Ecto neural progenitor cell (in vitro differentiated cells): ENCODE data around the gene PHF21B.
"Not testable (repeated sequence)": the region's sequence is repeated elsewhere in the genome, so short reads cannot be mapped to it uniquely, and the experiment has no call there.

Source experiments
- DNase-seq: peaks from one replicate; pipeline ENCODE4 v3.0.0-alpha.2; 2018; ENCODE audit warnings: low spot score

Gene PHF21B

DNA sequence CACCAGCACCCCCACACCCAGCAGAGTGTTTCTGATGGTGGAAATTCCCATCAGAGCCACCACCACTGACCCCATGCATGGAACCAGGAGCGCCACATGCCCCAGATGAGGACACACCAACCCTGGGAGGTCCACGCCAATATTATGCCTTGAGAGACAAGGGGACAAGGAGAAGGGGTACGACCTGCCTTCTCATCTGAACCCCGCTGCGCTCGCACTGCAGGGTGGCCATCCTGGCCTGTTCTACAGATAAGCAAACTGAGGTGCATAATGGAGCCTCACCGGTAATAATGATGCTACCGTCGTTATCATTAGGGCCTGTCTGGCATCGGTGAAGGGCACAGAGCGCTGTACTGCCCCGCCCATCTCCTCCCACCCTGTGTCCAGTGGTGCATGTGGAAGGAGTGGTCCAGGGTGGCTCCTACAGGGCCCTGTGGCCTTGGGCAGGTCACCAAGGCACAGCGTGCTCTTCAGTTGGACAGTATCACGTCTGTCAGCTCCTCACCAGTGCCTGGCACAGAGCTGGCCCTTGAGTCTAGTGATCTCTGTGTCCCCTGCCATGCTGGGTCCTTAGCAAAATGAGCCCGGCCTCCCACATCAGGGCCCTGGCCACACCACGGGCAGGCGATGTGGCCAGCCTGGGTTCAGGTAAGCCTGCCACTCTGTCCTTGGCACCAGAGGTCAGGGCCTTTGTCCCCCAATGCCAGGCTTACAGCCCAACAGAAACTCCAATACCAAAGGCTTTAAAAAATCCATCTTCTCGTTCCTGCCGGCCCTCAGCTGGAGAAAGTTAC, 92.2 kb downstream of the PHF21B start:
- DNase-seq = no peak

DNA sequence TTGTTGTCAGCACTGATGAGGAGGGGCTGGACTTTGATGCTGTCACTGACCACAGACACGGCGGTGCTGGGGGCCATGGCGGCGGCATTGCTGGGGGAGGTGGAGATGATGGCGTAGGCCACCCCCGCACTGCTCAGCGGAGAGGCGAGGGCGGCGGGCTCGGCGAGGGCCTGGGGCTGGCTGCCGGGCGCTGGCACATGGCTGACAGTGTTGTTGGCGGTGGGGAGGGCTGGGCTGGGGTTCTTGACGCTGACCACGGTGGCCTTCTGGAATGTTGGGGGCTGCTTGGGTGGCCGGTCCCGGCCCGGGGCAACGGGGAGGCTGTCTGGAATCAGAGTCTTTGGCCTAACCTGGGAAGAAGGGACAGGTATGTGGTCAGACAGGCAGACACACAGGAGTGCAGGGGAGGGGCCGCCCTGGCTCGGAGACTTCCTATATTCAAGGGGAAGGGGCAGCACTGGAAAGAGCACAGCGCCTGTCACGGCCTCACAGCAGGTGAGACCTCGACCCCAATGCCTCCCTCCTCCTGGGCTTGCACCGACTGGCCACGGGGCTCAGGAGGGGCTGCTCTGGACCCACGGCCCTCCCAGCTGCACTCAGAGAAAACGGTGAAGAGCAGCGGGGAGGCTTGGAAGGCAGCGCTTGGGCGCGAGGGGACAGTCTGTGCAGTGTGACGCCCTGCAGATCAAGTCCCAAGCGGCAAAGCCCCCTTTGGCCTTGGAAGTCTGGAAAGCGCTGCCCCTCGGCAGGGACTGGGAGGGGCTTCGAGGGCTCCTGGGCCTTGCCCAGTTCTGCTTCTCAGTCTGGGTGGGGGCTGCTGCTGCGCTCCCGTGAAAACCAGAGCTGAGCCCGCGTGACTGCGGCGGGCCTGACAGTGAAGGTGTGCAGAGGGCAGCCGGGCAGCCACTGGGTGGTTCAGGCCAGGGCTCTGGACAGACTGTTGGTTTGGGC, 93.2 kb downstream of the PHF21B start:
- DNase-seq = no peak

DNA sequence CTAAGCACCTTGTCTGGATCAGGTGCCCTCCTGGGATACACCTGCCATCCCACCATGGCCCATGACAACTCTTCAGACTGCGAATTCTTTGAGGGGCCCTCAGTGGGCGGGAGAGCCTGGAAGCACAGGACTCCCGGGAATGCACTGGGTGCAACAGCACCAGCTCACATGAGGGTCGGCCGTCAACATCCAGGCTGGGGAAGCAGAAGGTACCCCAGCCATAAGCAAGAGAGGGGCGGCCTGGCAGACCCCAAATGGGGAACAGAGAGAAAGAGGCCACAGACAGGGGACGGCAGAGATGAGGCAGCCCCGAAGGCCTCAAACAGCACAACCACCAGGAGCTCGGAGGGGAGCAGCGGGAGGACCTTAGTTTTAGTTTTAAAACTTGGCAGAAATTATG, 94.4 kb downstream of the PHF21B start:
- no peak for DNase-seq

DNA sequence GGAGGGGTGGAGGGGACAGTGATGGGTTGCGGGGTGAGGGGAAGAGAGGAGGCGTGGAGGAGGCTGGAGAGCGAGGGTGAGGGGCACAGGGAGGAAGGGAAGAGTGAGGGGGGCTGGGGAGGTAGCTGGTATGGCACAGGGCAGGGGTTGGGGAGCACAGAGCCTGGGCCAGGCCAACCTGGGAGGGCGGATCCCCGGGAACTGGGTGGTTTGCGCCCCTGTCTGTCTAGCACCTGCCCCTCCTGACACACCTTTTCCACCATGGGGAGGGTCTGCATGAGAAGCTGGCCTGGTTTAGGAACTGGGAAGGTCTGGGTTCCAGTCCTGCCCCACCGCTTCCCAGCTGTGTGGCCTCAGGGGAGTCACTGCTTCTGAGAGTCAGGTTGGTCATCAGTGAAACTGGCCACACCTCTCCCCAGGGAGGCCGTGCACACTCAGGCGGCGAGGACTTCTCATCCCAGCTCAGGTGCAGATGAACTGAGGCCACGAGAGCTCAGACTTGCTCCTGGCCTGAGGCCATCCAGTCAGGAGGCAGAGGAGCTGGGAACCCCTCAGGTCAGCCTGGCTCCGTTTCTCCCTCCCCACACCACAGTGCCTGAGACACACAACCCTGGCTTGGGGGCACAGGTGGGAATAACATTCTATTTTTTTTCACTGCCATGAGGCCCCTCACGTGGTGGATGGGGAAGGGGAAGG, 95.6 kb downstream of the PHF21B start:
- no peak for DNase-seq

DNA sequence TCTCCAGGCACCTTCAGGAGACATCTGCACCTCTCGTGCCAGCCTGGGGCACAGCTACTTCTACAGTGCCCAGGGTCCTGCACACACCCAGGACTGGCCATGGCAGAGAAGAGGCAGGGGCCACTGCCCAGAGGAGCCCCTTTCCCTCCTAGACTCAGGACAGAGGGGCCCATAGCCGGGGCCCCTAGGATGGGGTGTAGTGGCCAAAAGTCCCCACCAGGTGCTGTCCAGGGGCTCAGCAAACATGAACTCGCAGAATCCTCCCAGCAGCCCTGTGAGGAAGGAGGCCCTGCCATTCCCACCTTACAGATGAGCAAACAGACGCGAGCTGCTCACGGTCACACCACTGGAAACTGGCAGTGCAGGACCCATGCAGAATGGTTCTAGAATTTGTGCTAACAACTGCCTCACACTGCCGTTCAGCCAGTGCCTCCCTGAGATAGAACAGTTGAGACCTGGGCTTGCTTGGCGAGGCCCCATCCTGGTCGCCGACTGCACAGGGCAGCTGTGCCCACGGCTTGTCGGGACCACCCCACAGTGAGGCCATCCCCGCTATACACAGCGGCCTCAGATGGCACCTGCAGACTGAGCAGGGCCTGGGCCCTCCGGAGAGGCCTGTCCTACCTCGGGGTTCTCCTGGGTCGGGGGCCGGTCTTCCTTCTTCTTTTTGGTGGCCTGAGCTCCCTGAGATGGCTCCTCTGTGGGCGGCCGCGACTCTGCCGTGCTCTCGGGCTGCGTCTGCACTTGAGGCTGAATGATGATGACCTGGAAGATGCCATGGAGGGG, 96.4 kb downstream of the PHF21B start:
- no peak for DNase-seq

DNA sequence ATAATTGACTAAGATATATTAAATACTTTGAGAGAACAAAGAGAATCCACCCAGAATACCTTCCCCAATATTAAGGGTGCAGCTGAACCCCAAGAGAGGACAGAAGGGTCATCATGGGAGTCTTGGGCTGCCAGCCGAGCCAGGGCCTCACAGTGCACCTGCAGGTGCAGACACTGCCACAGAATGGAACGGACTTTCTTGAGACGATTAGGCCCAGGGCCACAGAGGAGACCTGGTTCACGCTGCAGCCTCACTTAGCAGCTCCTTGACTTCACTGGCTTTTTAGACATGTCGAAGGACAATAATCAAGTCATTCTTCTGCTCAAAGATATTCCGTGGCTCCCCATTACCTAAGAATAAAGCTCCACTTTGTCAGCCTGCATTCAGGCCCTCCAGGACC, 100.6 kb downstream of the PHF21B start:
- DNase-seq = no peak

DNA sequence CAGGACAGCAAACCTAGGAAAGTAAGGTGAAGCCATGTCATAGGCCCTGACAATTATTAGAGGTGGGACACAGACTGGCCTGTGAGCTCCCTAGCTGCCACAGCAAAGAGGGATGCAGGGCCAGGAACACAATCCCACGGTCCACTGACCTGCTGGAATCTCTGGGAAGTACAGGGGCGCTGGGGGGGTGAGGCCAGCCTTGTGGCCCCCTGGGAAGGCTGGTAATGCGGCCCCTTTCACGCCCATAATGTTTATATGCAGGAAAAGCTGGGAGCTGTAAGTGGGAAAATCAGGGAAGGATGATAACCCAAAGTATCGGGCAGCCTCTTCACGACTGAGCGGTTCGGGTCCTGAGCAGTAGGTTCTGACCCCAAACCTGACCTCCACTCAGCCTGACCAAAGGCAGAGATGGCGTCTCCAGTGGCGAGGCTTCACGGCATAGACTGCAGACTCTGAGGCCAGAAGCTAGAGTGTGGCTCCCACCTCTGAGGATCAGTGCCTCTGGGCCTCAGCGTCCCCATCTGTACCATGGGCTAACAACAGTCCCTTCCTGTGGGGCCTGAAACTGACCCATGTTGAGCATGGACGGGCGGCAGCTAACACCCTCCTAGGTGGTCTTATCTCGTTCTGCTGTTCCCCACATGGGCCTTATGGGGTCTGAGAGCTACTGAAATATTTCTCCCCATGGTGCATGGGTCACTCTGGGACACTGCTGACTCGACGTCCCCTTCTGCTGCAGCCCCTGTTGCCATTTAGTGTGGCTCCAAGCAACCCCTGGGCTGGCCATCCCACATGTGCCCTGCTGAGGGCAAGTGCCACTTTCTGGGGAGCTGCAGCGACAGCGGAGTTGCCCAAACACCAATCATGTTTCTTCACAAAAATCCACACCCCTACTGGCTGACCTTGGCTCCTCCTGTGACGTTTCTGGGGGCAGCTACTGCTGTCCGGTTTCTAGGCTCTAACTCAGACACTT, 101.8 kb downstream of the PHF21B start:
- DNase-seq = no peak

DNA sequence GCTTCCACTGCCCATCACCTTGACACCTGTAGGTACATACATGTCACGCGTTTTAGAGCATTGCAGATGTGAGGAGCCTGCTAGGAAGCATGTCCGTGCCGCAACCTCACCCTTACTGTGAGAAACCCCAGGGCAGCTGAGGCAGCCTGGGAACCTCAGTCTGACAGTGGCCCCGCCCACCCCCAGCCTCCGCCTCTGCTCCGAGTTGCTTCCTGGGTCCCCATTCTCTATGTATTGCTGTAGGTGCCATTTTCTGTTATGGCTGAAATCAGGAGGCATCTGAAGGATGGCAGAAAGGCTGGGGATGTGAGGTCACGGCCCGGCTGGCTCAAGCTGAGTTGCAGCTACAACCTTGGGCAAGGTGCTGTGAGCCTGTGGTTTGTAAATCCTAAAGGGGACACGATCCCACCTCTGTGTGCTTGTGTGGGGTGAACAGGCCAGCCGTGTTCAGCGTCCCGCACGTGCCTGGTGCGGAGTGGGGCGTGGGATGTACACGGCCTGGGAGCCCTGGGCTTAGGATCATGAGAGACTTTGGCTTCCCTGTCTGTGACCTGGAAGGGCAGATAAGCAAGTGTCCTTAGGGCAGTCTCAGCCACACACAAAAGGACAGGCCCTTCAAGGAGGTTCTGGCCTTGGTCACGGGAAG, 102.7 kb downstream of the PHF21B start:
- no peak for DNase-seq

DNA sequence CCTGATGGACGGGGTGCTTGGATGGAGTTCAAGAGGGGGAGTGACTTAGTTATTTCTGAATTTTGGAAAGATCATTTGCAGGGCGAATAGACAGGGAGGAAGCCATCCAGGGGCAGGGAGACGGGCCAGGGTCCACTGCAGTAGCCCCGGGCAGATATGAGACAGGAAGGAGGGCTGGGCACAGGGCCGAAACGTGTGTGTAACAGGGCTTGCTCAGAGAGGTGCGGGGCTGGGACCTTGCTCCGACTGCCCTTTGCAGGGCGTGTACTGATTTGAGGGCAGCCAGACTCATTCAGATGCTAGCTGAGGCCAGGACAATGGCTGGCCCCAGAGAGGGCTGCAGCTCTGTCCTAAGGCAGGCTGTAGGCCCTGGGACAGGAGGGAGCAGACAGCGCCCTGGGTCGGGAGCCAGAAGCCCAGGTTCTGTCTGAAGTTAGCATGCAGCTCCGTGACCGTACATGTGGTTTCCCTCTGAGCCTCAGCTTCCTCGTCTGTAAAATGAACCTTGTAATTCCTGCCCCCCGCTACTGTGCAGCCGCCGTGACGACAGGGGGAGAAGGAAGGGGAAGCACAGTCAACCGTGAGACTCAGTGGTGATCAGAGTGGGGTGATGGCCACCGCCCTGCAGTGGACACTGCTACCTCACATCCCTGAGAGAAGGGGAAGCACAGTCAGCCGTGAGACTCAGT, 103.4 kb downstream of the PHF21B start:
- DNase-seq = no peak

DNA sequence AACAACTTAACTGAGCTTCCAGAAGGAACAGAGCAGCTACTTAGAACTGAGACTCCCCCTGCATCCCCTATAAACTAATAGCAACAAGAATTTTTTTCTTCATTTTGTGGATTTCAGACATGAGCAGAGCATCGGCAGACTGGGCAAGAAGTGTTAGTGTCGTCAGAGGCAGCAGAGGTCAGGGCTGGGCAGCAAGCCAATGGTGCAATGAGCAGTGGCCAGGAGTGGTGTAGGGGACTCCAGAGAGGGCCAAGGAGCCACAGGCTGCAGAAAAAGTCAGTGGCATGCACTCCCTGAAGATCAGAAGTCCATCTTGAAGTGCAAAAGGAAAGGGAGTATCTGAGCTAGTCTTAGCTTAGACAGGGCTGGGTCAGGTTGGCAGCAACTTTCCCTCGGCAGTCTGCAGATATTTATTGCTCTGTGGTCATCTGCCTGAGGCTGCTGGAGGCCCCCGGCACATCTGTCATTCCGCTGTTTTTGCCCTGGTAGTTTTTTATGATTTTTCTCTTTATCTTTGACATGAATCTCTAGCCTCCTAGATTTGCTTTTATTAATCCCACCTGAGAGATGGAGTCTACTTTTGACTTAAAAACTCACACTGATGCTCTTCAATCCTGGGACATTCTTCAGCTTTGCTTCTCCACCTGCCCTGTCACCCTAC, 105.2 kb downstream of the PHF21B start:
- DNase-seq = not testable (repeated sequence)

DNA sequence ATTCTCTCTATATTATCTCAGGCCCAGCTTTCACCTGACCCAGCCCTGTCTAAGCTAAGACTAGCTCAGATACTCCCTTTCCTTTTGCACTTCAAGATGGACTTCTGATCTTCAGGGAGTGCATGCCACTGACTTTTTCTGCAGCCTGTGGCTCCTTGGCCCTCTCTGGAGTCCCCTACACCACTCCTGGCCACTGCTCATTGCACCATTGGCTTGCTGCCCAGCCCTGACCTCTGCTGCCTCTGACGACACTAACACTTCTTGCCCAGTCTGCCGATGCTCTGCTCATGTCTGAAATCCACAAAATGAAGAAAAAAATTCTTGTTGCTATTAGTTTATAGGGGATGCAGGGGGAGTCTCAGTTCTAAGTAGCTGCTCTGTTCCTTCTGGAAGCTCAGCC, 106.6 kb downstream of the PHF21B start:
- not testable (repeated sequence) for DNase-seq

DNA sequence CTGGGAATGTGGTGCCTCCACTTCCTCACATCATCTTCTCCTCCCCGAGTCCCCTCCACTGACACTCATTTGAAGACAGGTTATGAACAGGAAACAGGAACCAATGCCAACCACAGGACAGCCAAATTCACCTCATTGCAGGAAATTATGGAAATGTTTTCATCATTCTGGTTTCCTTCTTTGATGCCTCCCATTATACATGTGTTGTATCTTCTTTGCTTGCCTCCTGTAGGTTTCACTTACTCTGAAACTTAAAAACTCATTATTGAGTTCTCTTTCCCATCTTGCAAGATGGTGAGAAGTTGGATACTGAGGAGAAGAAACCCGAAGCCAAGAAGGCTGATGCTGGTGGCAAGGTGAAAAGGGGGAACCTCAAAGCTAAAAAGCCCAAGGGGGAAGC, 108.5 kb downstream of the PHF21B start:
- no peak for DNase-seq

DNA sequence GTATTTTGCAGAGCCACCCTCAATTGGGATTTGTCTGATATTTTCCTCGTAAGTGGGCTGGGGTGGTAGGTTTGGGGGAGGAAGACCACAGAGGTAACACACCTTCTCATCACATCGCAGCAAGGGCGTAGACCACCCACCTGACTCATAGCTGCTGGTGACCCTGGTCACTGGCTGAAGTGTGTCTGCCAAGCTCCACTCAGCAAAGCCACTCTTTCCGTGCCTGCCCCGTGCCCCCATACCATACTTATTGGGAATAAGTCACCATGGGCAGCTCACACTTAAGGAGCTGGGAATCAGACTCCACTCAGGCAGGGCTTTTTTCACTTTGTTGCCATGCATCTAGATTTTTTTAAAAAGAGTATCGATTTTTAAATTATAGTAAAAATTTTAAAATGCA, 111.6 kb downstream of the PHF21B start:
- DNase-seq = no peak

DNA sequence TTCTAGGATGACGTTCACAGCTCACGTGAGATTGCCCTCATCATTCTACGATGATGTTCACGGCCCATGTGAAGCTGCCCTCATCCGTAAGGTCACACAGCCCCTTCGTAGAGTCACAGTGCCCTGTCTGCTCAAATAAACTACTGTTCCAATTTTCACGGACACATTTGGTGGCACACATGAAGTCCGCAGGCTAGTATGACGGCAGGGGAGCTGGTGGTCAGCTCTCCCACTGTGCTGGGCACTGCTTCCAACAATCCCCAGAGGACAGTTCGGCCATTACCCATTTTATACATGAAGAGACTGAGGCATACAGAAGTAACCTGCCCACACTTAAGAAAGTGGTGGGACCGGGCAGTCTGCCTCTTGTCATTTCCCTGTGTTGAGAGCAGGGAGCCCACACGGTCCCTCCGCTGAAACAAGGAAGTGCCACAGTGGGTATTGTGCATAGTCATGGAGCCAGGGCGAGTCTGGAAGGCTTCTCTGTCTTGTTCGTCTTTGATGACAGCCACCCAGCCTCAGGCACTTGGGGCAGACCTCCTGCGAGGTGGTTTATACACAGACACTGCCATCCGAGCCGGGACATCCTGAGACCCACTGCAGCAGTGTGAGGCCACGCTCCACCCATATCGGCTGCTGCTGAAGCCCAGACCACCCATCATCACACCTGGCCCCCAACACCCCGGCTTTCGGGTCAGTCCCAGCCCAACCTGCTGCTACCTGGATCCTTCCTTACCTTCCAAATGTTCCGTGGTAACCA, 114.3 kb downstream of the PHF21B start:
- peak; percentile 30 for DNase-seq

DNA sequence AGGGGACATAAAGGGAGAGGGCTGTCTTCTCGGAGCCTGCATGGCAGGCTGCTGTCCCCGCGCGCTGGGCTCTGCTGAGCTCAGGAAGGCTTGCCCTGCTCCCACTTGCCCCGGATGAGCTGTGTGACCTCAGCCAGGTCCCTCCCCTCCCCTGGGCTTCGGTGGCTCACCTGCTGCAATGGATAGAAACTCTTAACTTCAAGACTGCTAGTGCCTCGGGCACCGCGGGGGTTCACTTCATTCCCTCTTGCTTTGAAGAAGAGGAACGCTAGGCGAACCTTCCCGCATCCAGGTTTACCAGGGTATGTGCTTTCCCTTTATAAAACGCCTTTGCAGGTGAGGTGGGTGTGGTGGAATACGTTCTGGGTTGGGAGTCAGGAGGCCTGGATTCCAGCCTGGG, 115.0 kb downstream of the PHF21B start:
- peak; percentile 32 for DNase-seq

DNA sequence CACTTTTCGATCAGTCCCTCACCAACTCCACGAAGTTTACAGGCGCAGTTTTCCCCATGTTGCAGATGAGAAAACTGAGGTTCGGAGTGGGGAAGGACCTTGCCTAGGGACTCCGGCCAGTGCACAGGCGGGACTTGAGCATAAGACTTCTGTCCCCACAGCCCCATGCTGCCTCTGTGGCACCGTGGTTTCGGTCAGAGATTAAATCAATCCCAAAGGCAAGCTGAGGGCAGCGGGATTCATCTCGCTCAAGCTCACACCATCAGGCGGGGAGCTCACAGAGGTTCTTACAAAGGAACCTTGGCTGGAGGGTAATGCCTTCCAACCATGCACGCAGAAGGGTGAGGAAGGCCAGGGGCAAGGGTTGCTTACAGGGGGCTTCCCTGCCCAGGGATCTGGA, 115.5 kb downstream of the PHF21B start:
- DNase-seq = peak; percentile 43

DNA sequence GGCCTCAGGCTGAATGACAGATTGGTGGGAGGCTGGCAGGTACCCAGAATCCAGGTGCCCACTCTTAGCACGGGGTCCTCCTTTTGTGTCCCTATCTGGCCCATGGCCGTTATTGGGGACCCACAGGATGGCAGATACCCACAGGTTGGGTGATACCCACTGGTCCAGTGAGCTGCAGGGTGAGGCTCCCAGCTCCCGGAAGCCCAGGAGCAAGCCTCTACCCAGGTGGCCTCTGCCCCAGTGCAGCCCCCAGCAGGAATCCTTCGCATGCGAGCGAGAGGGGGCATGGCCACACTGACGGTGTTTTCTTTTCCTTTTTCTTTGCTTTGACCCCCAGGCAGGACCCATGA, 116.1 kb downstream of the PHF21B start:
- peak; percentile 38 for DNase-seq
